Measurements from ENCODE around the gene MRPL51.
A peak's percentile ranks its signal among the peaks of the same experiment; 100 is the strongest.
"Not testable (repeated sequence)": the region's sequence is repeated elsewhere in the genome, so short reads cannot be mapped to it uniquely, and the experiment has no call there.

Gene MRPL51

DNA sequence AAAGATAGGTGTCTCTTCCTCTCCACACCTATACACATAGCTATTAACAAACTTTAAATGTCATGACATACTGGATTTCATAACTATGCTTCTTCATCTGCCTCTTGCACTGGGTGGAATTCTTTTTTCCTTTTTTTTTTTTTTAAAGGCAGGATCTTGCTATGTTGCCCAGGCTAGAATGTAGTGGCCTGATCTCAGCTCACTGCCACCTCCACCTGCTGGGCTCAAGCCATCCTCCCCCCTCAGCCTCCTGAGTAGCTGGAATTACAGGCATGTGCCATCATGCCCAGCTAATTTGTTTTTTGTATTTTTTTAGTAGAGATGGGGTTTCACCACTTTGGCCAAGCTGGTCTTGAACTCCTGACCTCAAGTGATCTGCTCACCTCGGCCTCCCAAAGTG is 4.8 kb downstream of the MRPL51 start:
- no peak for DNase-seq (ENCODE audit: low read depth in 2 of 2)

DNA sequence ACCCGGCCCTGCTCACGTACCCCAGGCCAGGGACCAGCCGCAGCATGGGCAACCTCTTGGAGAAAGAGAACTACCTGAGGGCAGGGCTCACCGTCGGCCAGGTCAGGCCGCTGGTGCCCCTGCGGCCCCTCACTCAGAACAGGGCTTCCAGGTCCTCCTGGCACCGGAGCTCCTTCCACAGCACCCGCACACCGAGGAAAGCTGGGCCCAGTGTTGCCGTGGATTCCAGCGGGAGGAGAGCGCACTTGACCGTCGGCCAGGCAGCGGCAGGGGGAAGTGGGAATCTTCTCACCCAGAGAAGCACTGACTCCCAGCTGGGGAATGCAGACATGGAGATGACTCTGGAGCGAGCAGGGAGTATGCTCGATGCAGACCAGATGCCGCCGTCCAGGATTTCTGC is 14.6 kb downstream of the MRPL51 start:
- DNase-seq (ENCODE audit: low read depth in 2 of 2), result peak; percentile 25 to 32

DNA sequence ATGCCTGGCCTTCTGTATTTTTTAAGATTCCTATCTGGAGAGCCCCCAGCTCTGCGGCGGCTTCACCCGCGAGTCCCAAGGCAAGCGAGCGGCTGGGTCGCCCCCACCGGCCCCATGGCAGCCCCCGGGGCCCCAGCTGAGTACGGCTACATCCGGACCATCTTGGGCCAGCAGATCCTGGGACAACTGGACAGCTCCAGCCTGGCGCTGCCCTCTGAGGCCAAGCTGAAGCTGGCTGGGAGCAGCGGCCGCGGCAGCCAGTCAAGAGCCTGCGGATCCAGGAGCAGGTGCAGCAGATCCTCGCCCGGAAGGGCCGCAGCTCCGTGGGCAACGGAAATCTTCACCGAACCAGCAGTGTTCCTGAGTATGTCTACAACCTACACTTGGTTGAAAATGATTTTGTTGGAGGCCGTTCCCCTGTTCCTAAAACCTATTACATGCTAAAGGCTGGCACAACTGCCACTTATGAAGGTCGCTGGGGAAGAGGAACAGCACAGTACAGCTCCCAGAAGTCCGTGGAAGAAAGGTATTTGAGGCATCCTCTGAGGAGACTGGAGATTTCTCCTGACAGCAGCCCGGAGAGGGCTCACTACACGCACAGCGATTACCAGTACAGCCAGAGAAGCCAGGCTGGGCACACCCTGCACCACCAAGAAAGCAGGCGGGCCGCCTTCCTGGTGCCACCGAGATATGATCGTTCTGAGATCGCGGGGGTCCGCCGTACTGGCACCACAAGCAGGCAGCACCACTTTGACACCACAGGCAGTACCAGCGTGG is 15.3 kb downstream of the MRPL51 start:
- not testable (repeated sequence) for DNase-seq (ENCODE audit: low read depth in 2 of 2)

DNA sequence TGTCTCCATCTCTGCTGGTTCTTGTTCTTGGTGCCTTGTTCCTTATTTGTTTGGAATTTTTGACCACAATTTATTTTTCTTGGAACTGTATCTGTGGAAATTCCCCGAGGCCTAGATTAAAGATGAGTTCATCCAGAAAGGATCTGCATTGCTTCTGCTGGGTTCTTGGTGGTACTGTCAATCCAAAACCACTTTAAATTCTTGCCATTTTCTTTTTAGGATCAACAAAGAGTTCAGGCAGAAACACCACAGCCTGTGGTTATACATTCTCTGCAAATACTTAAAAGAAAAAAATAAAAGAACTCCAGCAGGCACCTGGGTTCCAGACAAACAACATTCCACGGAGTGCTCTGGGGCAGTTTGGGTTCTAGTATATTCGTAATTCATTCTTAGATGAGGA is 16.6 kb downstream of the MRPL51 start:
- peak in 1 of 2 experiments; percentile 33 for DNase-seq (ENCODE audit: low read depth in 2 of 2)

DNA sequence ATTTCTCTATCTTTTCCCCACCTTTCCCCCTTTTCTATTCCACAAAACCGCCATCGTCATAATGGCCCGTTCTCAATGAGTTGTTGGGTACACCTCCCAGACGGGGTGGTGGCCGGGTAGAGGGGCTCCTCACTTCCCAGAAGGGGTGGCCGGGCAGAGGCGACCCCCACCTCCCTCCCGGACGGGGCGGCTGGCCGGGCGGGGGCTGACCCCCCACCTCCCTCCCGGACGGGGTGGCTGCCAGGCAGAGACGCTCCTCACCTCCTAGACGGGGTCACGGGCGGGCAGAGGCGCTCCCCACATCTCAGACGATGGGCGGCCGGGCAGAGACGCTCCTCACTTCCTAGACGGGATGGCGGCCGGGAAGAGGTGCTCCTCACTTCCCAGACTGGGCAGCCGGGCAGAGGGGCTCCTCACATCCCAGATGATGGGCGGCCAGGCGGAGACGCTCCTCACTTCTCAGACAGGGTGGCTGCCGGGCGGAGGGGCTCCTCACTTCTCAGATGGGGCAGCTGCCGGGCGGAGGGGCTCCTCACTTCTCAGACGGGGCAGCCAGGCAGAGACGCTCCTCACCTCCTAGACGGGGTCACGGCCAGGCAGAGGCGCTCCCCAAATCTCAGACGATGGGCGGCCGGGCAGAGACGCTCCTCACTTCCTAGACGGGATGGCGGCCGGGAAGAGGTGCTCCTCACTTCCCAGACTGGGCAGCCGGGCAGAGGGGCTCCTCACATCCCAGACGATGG is 17.7 kb downstream of the MRPL51 start:
- DNase-seq (ENCODE audit: low read depth in 2 of 2), result not testable (repeated sequence)

DNA sequence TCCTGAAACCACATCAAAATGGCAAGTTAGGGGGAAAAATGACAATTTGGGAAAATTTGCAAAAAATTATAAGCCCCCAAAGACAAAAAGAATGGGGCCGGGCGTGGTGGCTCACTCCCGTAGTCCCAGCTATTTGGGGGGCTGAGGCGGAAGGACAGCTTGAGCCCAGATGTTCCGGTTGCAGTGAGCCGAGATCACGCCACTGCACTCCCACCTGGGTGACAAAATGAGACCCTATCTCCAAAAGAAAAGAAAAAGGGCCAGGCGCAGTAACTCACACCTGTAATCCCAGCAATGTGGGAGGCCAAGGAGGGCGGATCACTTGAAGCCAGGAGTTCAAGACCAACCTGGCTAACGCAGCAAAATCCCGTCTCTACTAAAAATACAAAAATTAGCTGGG is 20.6 kb downstream of the MRPL51 start:
- no peak for DNase-seq (ENCODE audit: low read depth in 2 of 2)

DNA sequence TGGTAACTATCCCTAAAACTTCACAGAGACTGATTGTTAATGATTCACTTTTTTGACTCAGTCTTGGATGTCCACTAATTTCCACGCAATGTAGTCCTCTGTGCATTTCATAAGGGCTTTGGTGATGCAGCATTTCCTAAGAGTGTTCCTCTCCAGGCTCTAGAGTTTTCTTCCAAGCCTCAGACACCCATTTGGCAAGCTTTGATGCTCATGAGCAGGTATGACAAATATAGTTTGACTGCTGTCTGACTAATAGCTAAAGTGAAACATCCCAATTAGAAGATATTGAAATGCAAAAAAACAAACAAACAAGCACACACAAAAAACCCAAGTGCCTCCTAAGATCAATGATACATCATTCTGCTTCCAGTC is 21.1 kb downstream of the MRPL51 start:
- no peak for DNase-seq (ENCODE audit: low read depth in 2 of 2)

DNA sequence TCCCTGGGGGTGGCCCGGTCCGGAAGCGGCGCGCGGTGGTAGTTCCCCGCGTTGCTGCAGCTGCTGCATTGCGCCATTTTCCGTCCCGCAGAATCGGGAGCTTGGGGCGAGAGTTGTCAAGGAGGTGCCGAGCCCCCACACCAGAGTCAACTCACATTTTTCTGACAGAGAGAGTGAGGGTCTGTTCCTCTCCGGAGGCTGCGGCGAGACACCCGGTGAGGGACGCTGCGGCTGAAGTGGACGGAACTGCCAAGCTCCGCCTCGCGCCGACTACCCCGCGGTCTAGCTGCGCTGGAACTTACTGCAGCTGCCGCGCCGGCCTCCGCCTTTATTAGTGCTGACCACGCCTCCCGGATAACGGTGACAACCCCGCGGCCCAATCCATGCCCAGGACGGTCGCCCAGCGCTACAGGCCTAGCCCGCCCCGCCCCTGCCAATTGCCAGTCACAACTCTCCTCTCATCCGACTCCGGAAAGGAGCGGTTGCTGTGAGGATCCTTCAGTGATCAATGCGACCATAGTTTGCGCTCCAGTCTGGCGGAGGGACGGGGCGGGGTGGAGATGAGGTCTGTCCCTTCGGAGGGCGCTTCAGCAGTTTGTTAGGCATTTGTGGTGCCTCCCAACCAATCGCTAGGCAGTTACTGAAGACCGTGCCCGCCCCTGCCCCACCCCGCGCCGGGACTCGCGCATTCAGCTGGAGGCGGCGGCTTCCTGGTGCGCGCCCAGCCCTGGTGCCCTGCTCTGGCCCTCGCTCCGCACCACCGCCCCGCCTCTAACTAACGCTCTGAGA is 22.5 kb downstream of the MRPL51 start, which contains the start of gene VAMP1:
TSS of gene VAMP1 (minus strand) at position 303 of the 789 bp plus-strand sequence. CDS start at position 157, 146 bp downstream.
- DNase-seq (ENCODE audit: low read depth in 2 of 2), result peak; percentile 92 to 94

DNA sequence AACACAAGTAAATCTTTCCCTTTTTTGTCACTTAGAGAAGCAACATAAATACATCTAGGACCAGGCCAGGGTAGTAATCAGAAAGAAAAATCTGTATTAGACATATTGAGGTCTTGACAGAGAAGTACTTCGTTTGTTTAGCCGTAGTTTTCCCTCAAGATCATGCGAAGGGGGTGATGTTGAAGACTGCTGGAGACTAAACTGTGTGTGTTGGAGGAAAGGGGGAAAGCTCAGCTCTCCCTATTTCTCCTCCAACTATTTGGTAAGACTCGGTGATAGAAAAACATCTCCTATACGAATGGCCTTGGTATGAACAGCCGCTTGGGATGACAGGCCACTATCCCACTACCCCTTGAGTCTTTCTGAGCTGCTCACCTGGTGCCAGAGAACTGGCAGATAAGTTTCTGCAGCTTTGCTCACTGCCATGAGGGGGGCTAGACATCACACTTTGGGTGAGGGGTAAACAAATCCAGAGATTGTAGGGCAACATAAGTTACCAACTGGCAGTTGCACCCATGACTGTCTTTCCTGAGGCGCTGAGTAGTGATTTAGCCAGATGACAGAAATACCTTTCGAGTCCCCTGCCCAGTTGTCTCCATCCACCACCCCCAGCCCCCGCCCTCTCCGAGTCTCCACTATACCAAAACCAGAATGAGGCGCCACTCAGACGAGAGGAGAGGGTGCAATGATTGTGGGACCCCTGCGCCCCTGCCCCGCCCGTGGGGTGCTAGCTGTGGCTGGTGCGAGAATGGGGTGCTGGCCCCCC is 23.3 kb downstream of the MRPL51 start:
- no peak for DNase-seq (ENCODE audit: low read depth in 2 of 2)

DNA sequence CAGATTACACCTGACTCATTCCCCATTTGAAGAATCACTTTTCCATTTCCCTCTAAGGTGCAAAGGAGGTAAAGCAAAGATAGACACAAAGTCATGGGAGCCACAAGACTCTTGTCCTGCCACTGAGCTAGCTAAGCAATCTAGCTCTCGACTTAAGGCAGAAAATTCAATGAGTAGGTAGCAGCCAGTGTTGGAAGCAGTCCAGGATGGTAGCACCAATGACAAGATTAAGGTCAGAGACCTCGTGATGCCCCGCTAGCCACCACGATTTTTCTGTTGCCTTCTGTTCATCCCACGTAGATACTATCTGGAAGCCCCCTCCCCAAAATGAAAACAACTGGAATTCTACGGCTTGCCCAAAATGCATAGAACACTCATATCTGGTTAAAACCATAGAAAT is 24.0 kb downstream of the MRPL51 start:
- no peak for DNase-seq (ENCODE audit: low read depth in 2 of 2)

DNA sequence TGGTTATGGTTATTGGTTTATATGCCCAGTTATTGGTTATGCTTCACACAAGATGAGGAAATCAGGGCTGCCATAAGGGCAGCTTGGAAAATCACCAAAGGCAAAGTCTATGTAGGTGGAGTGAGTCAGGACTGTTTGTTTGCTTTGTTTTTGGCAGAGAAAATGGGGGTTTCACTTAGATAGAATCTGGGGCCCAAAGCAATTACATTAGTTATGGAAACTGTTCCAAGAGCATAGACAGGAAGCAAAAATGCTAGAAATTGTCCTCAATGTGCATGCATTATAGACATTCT is 24.8 kb downstream of the MRPL51 start:
- no peak for DNase-seq (ENCODE audit: low read depth in 2 of 2)

DNA sequence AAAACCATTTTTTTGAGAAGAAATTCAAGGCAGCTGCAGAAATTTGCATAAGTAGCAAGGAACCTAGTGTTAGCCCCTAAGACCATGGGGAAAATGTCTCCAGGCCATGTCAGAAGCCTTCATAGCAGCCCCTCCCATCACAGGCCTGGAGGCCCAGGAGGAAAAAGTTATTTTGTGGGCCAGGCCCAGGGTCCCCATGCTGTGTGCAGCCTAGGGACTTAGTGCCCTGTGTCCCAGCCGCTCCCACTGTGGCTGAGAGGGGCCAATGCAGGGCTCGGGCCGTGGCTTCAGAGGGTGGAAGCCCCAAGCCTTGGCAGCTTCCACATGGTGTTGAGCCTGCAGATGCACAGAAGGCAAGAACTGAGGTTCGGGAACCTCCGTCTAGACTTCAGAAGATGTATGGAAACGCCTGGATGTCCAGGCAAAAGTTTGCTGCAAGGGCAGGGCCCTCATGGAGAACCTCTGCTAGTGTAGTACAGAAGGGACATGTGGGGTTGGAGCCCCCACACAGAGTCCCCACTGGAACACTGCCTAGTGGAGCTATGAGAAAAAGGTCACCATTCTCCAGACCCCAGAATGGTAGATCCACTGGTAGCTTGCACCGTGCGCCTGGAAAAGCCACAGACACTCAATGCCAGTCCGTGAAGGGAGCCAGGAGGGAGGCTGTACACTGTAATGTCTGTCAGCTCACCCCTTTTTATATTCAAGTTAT is 25.3 kb downstream of the MRPL51 start:
- DNase-seq (ENCODE audit: low read depth in 2 of 2), result not testable (repeated sequence)

DNA sequence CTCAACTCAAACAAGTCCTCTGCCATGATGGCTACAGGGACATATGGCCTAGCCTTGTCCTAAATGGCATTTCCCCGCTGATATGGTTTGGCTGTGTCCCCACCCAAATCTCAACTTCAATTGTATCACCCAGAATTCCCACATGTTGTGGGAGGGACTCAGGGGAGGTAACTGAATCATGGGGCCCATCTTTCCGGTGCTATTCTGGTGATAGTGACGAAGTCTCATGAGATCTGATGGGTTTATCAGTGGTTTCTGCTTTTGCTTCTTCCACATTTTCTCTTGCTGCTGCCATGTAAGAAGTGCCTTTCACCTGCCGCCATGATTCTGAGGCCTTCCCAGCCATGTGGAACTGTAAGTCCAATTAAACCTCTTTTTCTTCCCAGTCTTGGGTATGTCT is 26.3 kb downstream of the MRPL51 start:
- DNase-seq (ENCODE audit: low read depth in 2 of 2), result not testable (repeated sequence)

DNA sequence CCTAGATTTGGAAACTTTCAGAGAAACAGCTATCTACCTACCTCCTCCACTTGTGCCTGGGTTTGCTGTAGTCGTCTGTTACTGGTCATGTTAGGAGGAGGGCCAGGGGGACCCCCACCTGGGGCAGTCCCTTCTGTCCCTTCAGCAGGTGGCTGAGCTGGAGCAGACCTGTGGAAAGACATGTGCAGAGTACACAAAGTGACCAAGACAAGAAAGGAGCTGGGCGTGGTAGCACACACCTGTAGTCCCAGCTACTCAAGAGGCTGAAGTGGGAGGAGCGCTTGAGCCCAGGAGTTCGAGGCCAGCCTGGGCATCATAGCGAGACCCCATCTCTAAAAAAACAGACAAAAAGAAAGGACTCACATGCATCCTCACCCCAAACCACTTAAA is 26.9 kb downstream of the MRPL51 start:
- no peak for DNase-seq (ENCODE audit: low read depth in 2 of 2)

DNA sequence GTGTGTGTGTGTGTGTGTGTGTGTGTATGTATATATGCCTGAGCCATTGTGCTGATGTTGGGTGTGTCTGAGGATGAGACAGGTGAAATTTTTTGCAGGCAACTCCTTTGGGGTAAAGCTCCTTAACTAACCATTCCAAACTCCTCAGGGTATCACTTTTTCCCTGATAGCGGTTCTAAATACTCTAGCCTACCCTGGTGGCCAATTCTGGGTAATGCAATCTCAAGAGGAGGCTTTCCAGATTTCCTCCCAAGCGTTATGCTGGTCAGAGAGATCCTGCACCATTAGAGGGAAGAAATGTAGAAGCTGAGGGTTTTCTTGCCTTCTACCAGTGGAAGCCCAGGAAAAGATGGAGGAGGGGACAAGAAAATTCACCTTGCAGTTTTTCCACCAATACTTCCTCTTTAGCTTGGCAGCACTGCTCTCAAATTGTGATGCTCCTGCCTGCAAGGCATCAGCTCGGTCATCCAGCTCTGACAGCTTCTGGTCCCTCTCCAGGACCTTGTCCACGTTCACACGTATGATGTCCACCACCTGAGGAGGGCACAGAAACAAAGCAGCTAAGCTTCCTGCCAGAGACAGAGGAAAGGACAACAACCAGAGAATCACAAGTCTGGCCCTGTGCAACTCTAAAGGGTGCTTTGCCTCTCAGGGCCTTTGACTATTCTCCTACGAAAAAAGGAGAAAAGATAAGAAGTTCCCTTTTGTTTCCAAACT is 27.4 kb downstream of the MRPL51 start:
- peak in 1 of 2 experiments; percentile 30 for DNase-seq (ENCODE audit: low read depth in 2 of 2)

DNA sequence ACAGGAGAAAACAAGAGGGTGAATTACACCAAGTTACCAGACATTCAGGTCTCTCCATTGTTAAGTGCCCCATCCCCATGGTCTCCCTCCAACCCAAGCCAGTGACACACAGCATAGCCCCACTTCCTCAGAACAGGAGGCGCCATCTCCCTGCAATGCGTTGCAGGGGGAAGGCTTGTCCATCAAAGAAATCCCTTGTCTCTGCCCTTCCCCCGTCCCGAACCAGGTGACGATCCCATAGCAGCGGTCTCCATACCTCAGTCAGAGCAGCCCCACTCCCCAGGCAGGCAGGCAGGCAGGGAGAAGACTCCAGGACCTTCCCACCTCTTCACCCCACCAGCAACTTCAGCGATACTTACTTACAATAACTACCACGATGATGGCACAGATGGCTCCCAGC is 28.5 kb downstream of the MRPL51 start:
- no peak for DNase-seq (ENCODE audit: low read depth in 2 of 2)

DNA sequence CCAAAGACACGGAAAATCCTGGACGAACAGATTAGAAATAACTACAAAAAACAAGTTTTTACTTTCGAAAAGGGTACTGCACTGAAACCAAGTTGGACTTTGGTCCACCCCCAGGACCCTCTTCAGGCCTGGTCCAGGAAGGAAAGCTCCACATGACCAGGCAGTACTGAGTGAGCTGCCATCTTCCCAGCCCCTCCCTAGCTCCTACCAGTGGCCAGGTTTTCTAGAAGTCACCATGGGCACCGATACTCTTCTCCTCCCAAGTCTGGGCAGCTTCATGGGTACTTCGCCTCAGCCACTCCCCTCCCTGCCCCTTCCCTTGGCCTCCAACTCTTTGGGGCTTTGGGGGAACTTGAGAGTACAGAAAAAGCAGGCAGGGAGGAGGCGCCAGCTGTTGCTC is 29.2 kb downstream of the MRPL51 start:
- no peak for DNase-seq (ENCODE audit: low read depth in 2 of 2)

DNA sequence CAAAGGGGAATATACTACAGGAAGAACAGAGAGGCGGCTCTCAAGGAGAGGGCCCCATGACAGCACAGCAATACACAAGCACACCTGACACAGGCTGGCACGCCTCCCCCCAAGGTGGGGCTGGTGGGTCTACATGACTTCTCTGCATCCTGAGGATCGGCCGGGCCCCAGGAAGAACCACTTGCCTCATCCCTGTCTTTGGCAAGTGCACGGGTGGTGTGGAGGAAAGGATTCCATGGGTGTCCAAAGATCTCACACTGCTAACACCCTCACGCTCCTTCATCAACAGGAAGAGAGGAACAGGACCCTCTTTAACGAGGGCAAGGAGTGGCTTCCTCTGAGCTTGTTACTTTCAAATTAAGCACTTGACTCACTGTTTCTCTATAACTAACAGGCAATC is 29.8 kb downstream of the MRPL51 start:
- DNase-seq (ENCODE audit: low read depth in 2 of 2), result no peak

DNA sequence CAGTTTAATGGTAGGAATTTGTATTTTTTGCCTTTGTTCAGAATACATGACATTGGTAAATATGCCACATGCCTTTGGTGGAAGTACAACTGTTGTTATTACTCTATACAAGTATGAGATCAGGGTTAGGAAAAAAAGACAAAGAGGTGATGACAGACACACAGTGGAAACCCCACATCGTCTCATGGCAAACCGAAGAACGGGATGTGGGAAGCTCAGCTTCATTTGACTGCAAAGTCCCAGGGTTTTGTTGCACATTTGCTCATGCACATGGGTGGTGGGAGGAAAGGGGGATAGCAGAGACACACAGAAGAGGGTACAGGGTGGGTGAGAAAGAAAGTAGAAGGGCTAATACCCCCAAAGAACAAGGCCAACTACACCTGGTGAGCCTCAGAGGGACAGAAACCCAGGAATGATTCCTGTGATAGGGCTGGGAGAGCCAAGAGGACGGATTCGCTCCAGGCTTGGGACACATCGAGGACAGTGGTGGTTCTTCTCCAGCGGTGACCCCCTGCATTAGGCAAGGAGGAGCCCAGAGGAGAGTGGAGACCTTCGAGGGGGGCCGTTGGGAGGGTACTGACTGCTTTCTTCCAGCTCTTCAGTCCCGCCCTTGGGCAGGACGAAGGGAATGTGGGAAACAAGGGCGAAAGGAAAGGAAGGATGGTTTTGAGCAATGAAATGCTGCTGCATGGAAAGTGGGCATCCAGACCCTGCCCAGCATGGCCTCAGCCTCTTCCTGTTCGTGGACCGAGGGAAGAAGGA is 30.6 kb downstream of the MRPL51 start:
- DNase-seq (ENCODE audit: low read depth in 2 of 2), result no peak
